DND-41 (cell line): ENCODE measurements around the gene PARP1.

Source experiments
- CTCF ChIP-seq: IDR thresholded peaks from 2 replicates; pipeline ENCODE4 v1.5.1; 2012; ENCODE audit warnings: borderline replicate concordance, low read length, moderate library complexity, mild to moderate bottlenecking; ENCODE audit not compliant: poor library complexity, severe bottlenecking; ENCODE audit errors: extremely low read depth
- EZH2 ChIP-seq: IDR thresholded peaks from 3 replicates; pipeline ENCODE4 v1.6.1; 2012; ENCODE audit warnings: borderline replicate concordance, low read depth, mild to moderate bottlenecking, moderate library complexity, low read length, inconsistent platforms; ENCODE audit not compliant: severe bottlenecking

DNA sequence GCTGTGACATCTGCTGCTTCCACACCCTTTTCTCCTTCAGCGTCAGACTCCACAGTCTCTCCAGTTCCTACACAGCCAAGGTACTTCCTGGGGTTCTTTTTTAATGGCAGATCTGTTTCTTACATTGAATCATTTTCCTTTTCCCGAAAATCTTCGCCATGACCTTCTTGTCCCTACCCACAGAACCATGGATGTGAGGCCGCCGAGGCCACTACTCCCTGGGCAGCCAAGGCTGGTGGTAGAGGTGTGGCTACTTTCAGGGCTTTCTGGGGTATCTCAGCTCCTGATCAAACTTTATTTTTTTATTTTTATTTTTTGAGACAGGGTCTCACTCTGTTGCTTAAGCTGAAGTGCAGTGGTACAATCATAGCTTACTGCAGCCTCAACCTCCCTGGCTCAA lies 89.4 kb downstream of the PARP1 start:
- no peak for TF ChIP-seq CTCF
- TF ChIP-seq EZH2: no peak
